ENCODE results near the gene CANT1.

Gene CANT1

GRCh38 chr17:78973196-78973595 lies 36.4 kb downstream of the CANT1 start:
- DNase-seq: no peak
- H3K36me3 ChIP-seq: peaks cover 71% of the 10 kb centered on the region
- TF ChIP-seq CTCF (IDR thresholded peaks at IDR 0.05; ENCODE audit: low read depth, low read length): no peak
- no peaks in the 10 kb centered on the region for H3K27me3 ChIP-seq
- H3K9me3 ChIP-seq: no peaks in the 10 kb centered on the region
- H3K4me3 ChIP-seq (ENCODE audit: low read depth, low read length): no peak overlapping the region
- H3K4me1 ChIP-seq: peaks cover 25% of the 10 kb centered on the region

- no peaks in the 10 kb centered on the region for H3K27me3 ChIP-seq
- H3K4me1 ChIP-seq: peaks cover 19% of the 10 kb centered on the region
- DNase-seq: no peak
- H3K36me3 ChIP-seq: peaks cover 77% of the 10 kb centered on the region
- no peak overlapping the region for H3K4me3 ChIP-seq (ENCODE audit: low read depth, low read length)
- peak; percentile 24; the same call in 1 of the 2 replicates for TF ChIP-seq CTCF (IDR thresholded peaks at IDR 0.05; ENCODE audit: low read depth, low read length)
- H3K9me3 ChIP-seq: no peaks in the 10 kb centered on the region
These were observed 37.0 kb downstream of the CANT1 start for GRCh38 chr17:78972507-78973105.

- Histone ChIP-seq H3K36me3 (peaks cover 77% of the 10 kb centered on the region), H3K4me3 (ENCODE audit: low read depth, low read length) (no peak overlapping the region), H3K27me3 (no peaks in the 10 kb centered on the region), H3K9me3 (no peaks in the 10 kb centered on the region), H3K4me1 (peaks cover 12% of the 10 kb centered on the region)
- TF ChIP-seq CTCF (IDR thresholded peaks at IDR 0.05; ENCODE audit: low read depth, low read length): no peak
- DNase-seq: no peak
These were observed 37.6 kb downstream of the CANT1 start for GRCh38 chr17:78971756-78972506.

GRCh38 chr17:78970834-78971755 lies 38.5 kb downstream of the CANT1 start:
- peak; percentile 83 for DNase-seq
- TF ChIP-seq CTCF (IDR thresholded peaks at IDR 0.05; ENCODE audit: low read depth, low read length): peak; percentile 94
- peaks cover 76% of the 10 kb centered on the region for H3K36me3 ChIP-seq
- H3K9me3 ChIP-seq: no peaks in the 10 kb centered on the region
- no peaks in the 10 kb centered on the region for H3K27me3 ChIP-seq
- no peak overlapping the region for H3K4me3 ChIP-seq (ENCODE audit: low read depth, low read length)
- peaks cover 12% of the 10 kb centered on the region for H3K4me1 ChIP-seq

- peaks cover 11% of the 10 kb centered on the region for H3K4me1 ChIP-seq
- H3K27me3 ChIP-seq: no peaks in the 10 kb centered on the region
- H3K4me3 ChIP-seq (ENCODE audit: low read depth, low read length): no peak overlapping the region
- no peaks in the 10 kb centered on the region for H3K9me3 ChIP-seq
- H3K36me3 ChIP-seq: peaks cover 69% of the 10 kb centered on the region
- no peak for DNase-seq
- no peak for TF ChIP-seq CTCF (IDR thresholded peaks at IDR 0.05; ENCODE audit: low read depth, low read length)
These were observed 39.7 kb downstream of the CANT1 start for GRCh38 chr17:78969865-78970264.

Measured in BE2C (cell line).